HepG2 (cell line): Measurements from ENCODE around the gene TBKBP1. TPM values are rescaled to one million over a fixed set of nuclear protein-coding genes. Genes with fewer than 3 reads are reported as not detected.

Experiments
- AKAP8 ChIP-seq: sonication (generic); formaldehyde crosslinking; IDR thresholded peaks from 2 replicates; pipeline ENCODE4 v1.5.1; 2020; ENCODE audit warnings: mild to moderate bottlenecking, missing genetic modification reagents
- CEBPG ChIP-seq: IDR thresholded peaks from 2 replicates; pipeline ENCODE4 v1.6.1; 2016
- CENPT ChIP-seq: sonication (generic); formaldehyde crosslinking; IDR thresholded peaks from 2 replicates; pipeline ENCODE4 v1.8.0; 2022; ENCODE audit warnings: low read depth, mild to moderate bottlenecking, moderate library complexity, missing genetic modification reagents
- E2F1 ChIP-seq: sonication (generic); formaldehyde crosslinking; IDR thresholded peaks from 2 replicates; pipeline ENCODE4 v1.5.0; 2020; ENCODE audit warnings: missing genetic modification reagents
- GABPB1 ChIP-seq: IDR thresholded peaks from 2 replicates; pipeline ENCODE4 v1.6.1; 2016; ENCODE audit warnings: mild to moderate bottlenecking, missing genetic modification reagents, moderate library complexity, missing compliant biosample characterization
- GRHL1 ChIP-seq: sonication (generic); formaldehyde crosslinking; conservative IDR thresholded peaks from 2 replicates; pipeline ENCODE4 v1.8.0; 2022; ENCODE audit warnings: missing genetic modification reagents
- NFE2 ChIP-seq: sonication (generic); formaldehyde crosslinking; IDR thresholded peaks from 2 replicates; pipeline ENCODE4 v1.4.0; 2020; ENCODE audit warnings: missing genetic modification reagents
- POGK ChIP-seq: sonication (generic); formaldehyde crosslinking; conservative IDR thresholded peaks from 2 replicates; pipeline ENCODE4 v1.8.0; 2022; ENCODE audit warnings: mild to moderate bottlenecking, moderate library complexity, missing genetic modification reagents
- PPARG ChIP-seq: conservative IDR thresholded peaks from 2 replicates; pipeline ENCODE4 v1.6.1; 2016; ENCODE audit warnings: missing biosample characterization, missing genetic modification reagents
- THAP7 ChIP-seq: sonication (generic); formaldehyde crosslinking; IDR thresholded peaks from 2 replicates; pipeline ENCODE4 v1.8.1; 2023; ENCODE audit warnings: mild to moderate bottlenecking, missing genetic modification reagents
- ZBTB4 ChIP-seq: sonication (generic); formaldehyde crosslinking; IDR thresholded peaks from 2 replicates; pipeline ENCODE4 v1.4.0; 2020; ENCODE audit warnings: missing genetic modification reagents, mild to moderate bottlenecking, borderline replicate concordance
- ZMYM3 ChIP-seq: sonication (generic); formaldehyde crosslinking; IDR thresholded peaks from 2 replicates; pipeline ENCODE4 v1.5.1; 2020; ENCODE audit warnings: mild to moderate bottlenecking, missing genetic modification reagents
- ZNF256 ChIP-seq: sonication (generic); formaldehyde crosslinking; conservative IDR thresholded peaks from 2 replicates; pipeline ENCODE4 v1.4.0; 2020; ENCODE audit warnings: missing genetic modification reagents
- ZNF280D ChIP-seq: sonication (generic); formaldehyde crosslinking; IDR thresholded peaks from 2 replicates; pipeline ENCODE4 v1.5.1; 2020; ENCODE audit warnings: mild to moderate bottlenecking, missing genetic modification reagents
- ZNF7 ChIP-seq: IDR thresholded peaks from 2 replicates; pipeline ENCODE4 v1.6.1; 2016; ENCODE audit warnings: missing biosample characterization, missing genetic modification reagents
- ZNF792 ChIP-seq: IDR thresholded peaks from 2 replicates; pipeline ENCODE4 v1.6.1; 2016
- ZNF879 ChIP-seq: sonication (generic); formaldehyde crosslinking; IDR thresholded peaks from 2 replicates; pipeline ENCODE4 v1.8.1; 2023; ENCODE audit warnings: missing genetic modification reagents
- polyA plus RNA-seq, 8 experiments: library from polyadenylated mRNA; depleted of rRNA in 3 of 8; stranded (reverse) in 7 of 8; unstranded in 1 of 8; fragments of >200 nt; fragmentation: Illumina TruSeq in 4 of 8; extraction: Trizol in 4 of 8; gene quantifications; 2 replicates each; pipeline versions ENCODE4 v1.2.1 to v1.2.3, GENCODE V29; 2011 to 2016; ENCODE audit warnings: low read depth in 4 of 8, missing spikeins in 1 of 8, mixed read lengths in 1 of 8; ENCODE audit not compliant: insufficient read depth in 1 of 8
- total RNA-seq, 5 experiments: library from RNA; depleted of rRNA; stranded (reverse); fragments of >200 nt; fragmentation: Illumina TruSeq; extraction: Trizol; gene quantifications; 2 replicates each; pipeline ENCODE4 v1.2.3, GENCODE V29; 2016; ENCODE audit warnings: low read depth in 1 of 5

Gene TBKBP1
- total and polyA plus RNA-seq, 2 of the 13 experiments (the other 11 are each of a cell fraction or from before 2014, with no cell fraction given) = 2.6 to 7.0 TPM

GRCh38 chr17:47649153-47649971, 44.6 kb upstream of the TBKBP1 start, which contains the start of gene KPNB1 (continued):
- TF ChIP-seq ZBTB4 (CRISPR knock-in tag) = 0 out of 2 replicates have a peak, but pooled peaks have one; percentile 26
- no peak for TF ChIP-seq GRHL1 (CRISPR knock-in tag)
- TF ChIP-seq ZNF879 = 0 out of 2 replicates have a peak, but pooled peaks have one; percentile 5
- peak; percentile 98 for TF ChIP-seq AKAP8 (CRISPR knock-in tag)
- TF ChIP-seq E2F1 (CRISPR knock-in tag) = peak; percentile 94
- TF ChIP-seq CEBPG (CRISPR knock-in tag) = peak; percentile 89
- no peak for TF ChIP-seq ZNF7 (CRISPR knock-in tag)
- TF ChIP-seq ZNF256 (CRISPR knock-in tag) = 0 out of 2 replicates have a peak, but pooled peaks have one; percentile 22
- peak; percentile 100 for TF ChIP-seq ZMYM3 (CRISPR knock-in tag)
- TF ChIP-seq NFE2 (CRISPR knock-in tag) = no peak
- TF ChIP-seq POGK (CRISPR knock-in tag) = 0 out of 2 replicates have a peak, but pooled peaks have one; percentile 24
- TF ChIP-seq ZNF280D (CRISPR knock-in tag) = peak; percentile 94
- 0 out of 2 replicates have a peak, but pooled peaks have one; percentile 91 for TF ChIP-seq THAP7 (CRISPR knock-in tag)
- peak; percentile 48; the same call in 1 of the 2 replicates for TF ChIP-seq PPARG (CRISPR knock-in tag)
- peak; percentile 81 for TF ChIP-seq CENPT
- TF ChIP-seq GABPB1 = peak; percentile 94
- peak; percentile 85 for TF ChIP-seq ZNF792 (CRISPR knock-in tag)
